ENCODE results near the gene CCDC191.

CCDC191 gene

DNA sequence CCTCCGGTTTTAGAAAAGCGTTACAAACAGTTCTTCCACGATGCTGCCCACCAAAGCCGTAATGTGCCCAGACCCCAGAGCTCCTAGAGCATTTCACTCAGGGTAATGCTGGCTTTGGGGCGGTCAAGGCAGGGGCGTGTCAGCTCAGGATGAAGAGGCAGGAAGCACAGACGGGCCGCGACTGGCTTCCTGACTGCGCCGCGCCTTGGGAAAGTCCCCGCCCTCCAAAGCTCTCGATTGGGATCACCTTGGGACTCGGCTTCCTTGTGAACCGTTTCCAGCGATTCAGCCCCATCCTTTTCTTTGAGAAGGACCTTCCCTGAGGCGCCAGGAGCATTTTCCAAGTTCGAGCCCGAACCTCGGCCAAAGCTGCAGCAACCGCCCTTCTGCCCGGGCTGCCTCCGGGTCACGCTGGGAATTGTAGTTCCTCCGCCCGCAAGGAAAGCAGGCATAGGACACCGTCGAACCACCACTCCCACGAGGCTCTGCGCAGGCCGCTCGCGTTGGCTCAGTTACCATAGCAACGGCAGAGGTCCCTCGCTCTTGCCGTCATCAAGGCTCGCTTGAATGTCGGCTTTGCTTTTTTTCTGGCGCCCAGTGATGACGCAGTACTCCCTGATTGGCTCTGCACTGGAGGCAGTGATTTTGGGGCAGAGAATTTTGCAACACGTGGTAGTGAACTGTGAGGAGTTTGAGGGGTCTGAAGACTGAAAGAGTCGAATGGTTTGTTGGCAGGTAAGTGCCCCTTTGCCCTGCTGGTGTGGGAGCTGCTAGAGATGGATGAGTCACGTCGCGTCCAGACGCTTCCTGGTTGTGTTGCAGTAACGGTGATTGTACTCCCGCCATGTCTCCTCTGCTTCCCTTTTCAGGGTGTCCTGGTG lies at the start of gene CCDC191, which contains the start of gene QTRT2:
TSS of gene CCDC191 (minus strand) at position 397 of the 881 bp plus-strand sequence. CDS start at position 337, 60 bp downstream.
TSS of gene QTRT2 (plus strand) at position 608 of the 881 bp plus-strand sequence. CDS start 8,521 bp downstream, outside the sequence.
- H3K4me3 ChIP-seq = peak within 1 kb of the TSS; percentile 70
- peaks cover 6% of the 10 kb centered on the region; the same call in 1 of the 2 replicates for H3K4me1 ChIP-seq
- H3K9me3 ChIP-seq = no peaks in the 10 kb centered on the region
- in situ Hi-C loops (cut with MboI; ENCODE audit: low sequenced_read_pairs) = loop anchor here (25.0 kb wide), 1 partner anchor 219 kb away; the partner anchor contains the start of gene GRAMD1C
- DNase-seq (ENCODE audit: low spot score in 2 of 2) = peak; percentile 98 to 100
- peaks cover 5% of the 10 kb centered on the region for H3K36me3 ChIP-seq (replicated peaks)
- H3K27me3 ChIP-seq (ENCODE audit: low read depth) = no peaks in the 10 kb centered on the region

- in situ Hi-C loops (cut with MboI; ENCODE audit: low sequenced_read_pairs) = no loop called here
Observed at GRCh38 chr3:114104414-114104813, 48.1 kb upstream of the CCDC191 start.

GRCh38 chr3:114103858-114104257 lies 47.5 kb upstream of the CCDC191 start:
- H3K27me3 ChIP-seq (ENCODE audit: low read depth) = no peaks in the 10 kb centered on the region
- H3K4me3 ChIP-seq = no peak overlapping the region
- DNase-seq (ENCODE audit: low spot score in 2 of 2) = no peak
- no peaks in the 10 kb centered on the region for H3K36me3 ChIP-seq (replicated peaks)
- no peaks in the 10 kb centered on the region for H3K9me3 ChIP-seq
- in situ Hi-C loops (cut with MboI; ENCODE audit: low sequenced_read_pairs) = no loop called here
- H3K4me1 ChIP-seq = peaks cover 16% of the 10 kb centered on the region

More at GRCh38 chr3:114104414-114104813, 48.1 kb upstream of the CCDC191 start:
- no peaks in the 10 kb centered on the region for H3K36me3 ChIP-seq (replicated peaks)
- no peak for DNase-seq (ENCODE audit: low spot score in 2 of 2)
- H3K27me3 ChIP-seq (ENCODE audit: low read depth) = no peaks in the 10 kb centered on the region
- H3K4me3 ChIP-seq = no peak overlapping the region
- peaks cover 19% of the 10 kb centered on the region for H3K4me1 ChIP-seq
- H3K9me3 ChIP-seq = no peaks in the 10 kb centered on the region

- no peaks in the 10 kb centered on the region for H3K36me3 ChIP-seq (replicated peaks)
- no peaks in the 10 kb centered on the region for H3K9me3 ChIP-seq
- no peaks in the 10 kb centered on the region for H3K27me3 ChIP-seq (ENCODE audit: low read depth)
- in situ Hi-C loops (cut with MboI; ENCODE audit: low sequenced_read_pairs) = no loop called here
- H3K4me3 ChIP-seq = no peak overlapping the region
- no peak for DNase-seq (ENCODE audit: low spot score in 2 of 2)
- H3K4me1 ChIP-seq = peaks cover 16% of the 10 kb centered on the region
Observed at GRCh38 chr3:114103181-114103580, 46.9 kb upstream of the CCDC191 start.

DNA sequence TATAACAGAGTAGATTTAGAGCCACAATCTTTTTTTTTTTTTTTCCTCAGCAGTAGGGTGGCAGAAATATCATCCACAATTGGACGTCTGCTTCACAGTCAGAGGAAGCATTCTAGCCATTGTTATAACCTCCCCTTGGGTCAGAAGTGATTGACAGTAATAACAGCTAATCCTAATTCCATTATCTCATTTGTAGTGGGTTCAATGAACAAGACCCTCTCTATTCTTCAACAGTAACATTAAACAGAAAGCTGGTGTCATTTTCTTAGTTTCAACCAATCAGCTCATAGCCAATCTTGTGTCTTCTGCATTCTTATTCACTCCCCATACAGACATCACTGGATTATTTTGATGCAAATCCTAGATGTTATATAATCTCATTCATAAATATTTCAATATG lies 44.8 kb upstream of the CCDC191 start:
- no peak overlapping the region for H3K4me3 ChIP-seq
- DNase-seq (ENCODE audit: low spot score in 2 of 2) = peak in 1 of 2 experiments; percentile 87
- H3K9me3 ChIP-seq = no peaks in the 10 kb centered on the region
- in situ Hi-C loops (cut with MboI; ENCODE audit: low sequenced_read_pairs) = no loop called here
- H3K27me3 ChIP-seq (ENCODE audit: low read depth) = no peaks in the 10 kb centered on the region
- H3K36me3 ChIP-seq (replicated peaks) = no peaks in the 10 kb centered on the region
- peaks cover 16% of the 10 kb centered on the region for H3K4me1 ChIP-seq

- no peak for DNase-seq (ENCODE audit: low spot score in 2 of 2)
- Histone ChIP-seq H3K9me3 (no peaks in the 10 kb centered on the region), H3K27me3 (ENCODE audit: low read depth) (no peaks in the 10 kb centered on the region), H3K4me3 (no peak overlapping the region), H3K36me3 (replicated peaks) (no peaks in the 10 kb centered on the region), H3K4me1 (peaks cover 13% of the 10 kb centered on the region)
- in situ Hi-C loops (cut with MboI; ENCODE audit: low sequenced_read_pairs) = no loop called here
Observed at GRCh38 chr3:114095796-114096195, 39.5 kb upstream of the CCDC191 start.

DNA sequence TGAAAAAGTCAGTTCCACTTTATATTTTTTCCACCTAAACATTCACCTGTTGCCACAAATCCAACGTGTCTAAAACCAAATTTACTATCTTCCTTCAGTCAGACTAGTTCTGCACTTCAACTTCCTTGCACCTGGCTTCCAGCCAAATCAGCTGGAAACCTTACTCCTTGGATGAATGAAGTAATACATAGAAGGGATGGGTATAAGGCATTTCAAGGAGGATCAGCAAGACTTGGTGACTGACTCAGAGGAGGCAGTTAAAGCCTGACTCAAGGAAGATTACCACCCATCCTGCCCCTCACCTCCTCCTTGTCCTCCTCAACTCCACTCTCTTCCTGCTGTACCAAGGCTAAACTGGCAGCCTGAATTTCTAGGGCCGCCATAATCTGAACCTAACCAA lies 37.3 kb upstream of the CCDC191 start:
- Histone ChIP-seq H3K36me3 (replicated peaks) (no peaks in the 10 kb centered on the region), H3K4me3 (no peak overlapping the region), H3K4me1 (peaks cover 4% of the 10 kb centered on the region; the same call in 1 of the 2 replicates), H3K27me3 (ENCODE audit: low read depth) (no peaks in the 10 kb centered on the region), H3K9me3 (no peaks in the 10 kb centered on the region)
- peak; percentile 31 to 60 for DNase-seq (ENCODE audit: low spot score in 2 of 2)
- in situ Hi-C loops (cut with MboI; ENCODE audit: low sequenced_read_pairs) = no loop called here

GRCh38 chr3:114093016-114093380 lies 36.7 kb upstream of the CCDC191 start:
- Histone ChIP-seq H3K27me3 (ENCODE audit: low read depth) (no peaks in the 10 kb centered on the region), H3K4me3 (no peak overlapping the region), H3K4me1 (peaks cover 4% of the 10 kb centered on the region; the same call in 1 of the 2 replicates), H3K36me3 (replicated peaks) (no peaks in the 10 kb centered on the region), H3K9me3 (no peaks in the 10 kb centered on the region)
- no peak for DNase-seq (ENCODE audit: low spot score in 2 of 2)
- in situ Hi-C loops (cut with MboI; ENCODE audit: low sequenced_read_pairs) = no loop called here

- in situ Hi-C loops (cut with MboI; ENCODE audit: low sequenced_read_pairs) = no loop called here
- DNase-seq (ENCODE audit: low spot score in 2 of 2) = no peak
Observed at GRCh38 chr3:114092151-114093015, 36.1 kb upstream of the CCDC191 start.

GRCh38 chr3:114089675-114090074 lies 33.3 kb upstream of the CCDC191 start:
- H3K36me3 ChIP-seq (replicated peaks) = peaks cover 30% of the 10 kb centered on the region
- H3K27me3 ChIP-seq (ENCODE audit: low read depth) = no peaks in the 10 kb centered on the region
- DNase-seq (ENCODE audit: low spot score in 2 of 2) = no peak
- H3K4me3 ChIP-seq = no peak overlapping the region
- in situ Hi-C loops (cut with MboI; ENCODE audit: low sequenced_read_pairs) = no loop called here
- H3K9me3 ChIP-seq = no peaks in the 10 kb centered on the region
- H3K4me1 ChIP-seq = no peaks in the 10 kb centered on the region; the same call in 1 of the 2 replicates

More at GRCh38 chr3:114092151-114093015, 36.1 kb upstream of the CCDC191 start:
- H3K27me3 ChIP-seq (ENCODE audit: low read depth) = no peaks in the 10 kb centered on the region
- peaks cover 4% of the 10 kb centered on the region; the same call in 1 of the 2 replicates for H3K4me1 ChIP-seq
- H3K4me3 ChIP-seq = no peak overlapping the region
- H3K9me3 ChIP-seq = no peaks in the 10 kb centered on the region
- peaks cover 5% of the 10 kb centered on the region for H3K36me3 ChIP-seq (replicated peaks)

DNA sequence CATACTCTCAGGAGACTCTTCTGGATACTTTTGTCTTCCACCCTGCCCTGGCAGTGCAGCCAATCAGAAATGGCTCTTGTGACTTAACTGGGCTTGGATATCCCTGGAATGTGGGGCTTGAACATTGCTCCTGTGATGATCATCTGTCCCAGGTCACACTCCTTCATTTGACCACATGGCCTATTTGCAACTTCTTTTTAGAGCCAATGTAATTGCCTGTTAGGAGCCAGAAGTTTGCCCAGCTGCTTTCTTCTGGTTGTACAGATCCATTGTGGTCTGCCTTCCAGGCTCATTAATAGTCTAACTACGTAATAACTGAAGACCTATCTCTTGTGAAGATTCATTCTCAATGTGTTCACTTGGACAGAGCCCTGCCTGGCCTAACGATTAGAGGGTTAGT lies 30.0 kb upstream of the CCDC191 start:
- no peaks in the 10 kb centered on the region for H3K9me3 ChIP-seq
- H3K36me3 ChIP-seq (replicated peaks) = peaks cover 55% of the 10 kb centered on the region
- in situ Hi-C loops (cut with MboI; ENCODE audit: low sequenced_read_pairs) = no loop called here
- H3K4me1 ChIP-seq = no peaks in the 10 kb centered on the region
- no peak for DNase-seq (ENCODE audit: low spot score in 2 of 2)
- no peak overlapping the region for H3K4me3 ChIP-seq
- no peaks in the 10 kb centered on the region for H3K27me3 ChIP-seq (ENCODE audit: low read depth)

DNA sequence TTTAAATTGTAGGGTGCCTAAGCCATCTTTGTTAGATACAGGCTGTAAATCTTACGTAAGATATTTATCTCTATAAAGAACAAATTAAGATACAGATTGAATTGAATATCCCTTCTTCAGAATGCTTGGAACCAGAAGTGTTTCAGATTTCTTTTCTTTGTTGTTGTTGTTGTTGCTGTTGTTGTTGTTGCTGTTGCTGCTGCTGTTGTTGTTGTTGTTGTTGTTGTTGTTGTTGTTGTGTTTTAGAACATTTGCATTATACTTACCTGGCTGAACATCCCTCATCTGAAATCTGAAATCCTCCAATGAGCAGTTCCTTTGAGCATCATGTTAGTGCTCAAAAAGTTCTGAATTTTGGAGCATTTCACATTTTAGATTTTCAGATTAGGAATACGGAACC lies 26.8 kb upstream of the CCDC191 start:
- H3K36me3 ChIP-seq (replicated peaks) = peaks cover 77% of the 10 kb centered on the region

DNA sequence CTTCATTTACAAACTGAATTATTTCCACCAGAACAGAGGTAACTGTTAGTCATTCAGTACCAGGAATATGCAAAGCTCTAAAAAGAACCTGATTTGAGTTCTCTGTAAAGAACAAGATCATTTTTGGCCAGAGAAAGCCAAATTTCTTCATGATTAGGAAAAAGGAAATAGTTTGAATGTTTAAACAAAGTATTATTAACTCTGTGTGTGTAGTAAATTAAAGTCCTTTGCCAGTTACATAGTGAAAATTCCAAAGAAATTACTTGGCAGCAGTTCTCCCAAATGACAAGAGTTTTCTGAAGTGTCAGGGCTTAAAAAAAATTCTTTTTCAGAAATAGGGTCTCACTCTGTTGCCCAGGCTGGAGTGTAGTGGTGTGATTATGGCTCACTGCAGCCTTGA lies 24.7 kb upstream of the CCDC191 start:
- peaks cover 75% of the 10 kb centered on the region for H3K36me3 ChIP-seq (replicated peaks)
- H3K27me3 ChIP-seq (ENCODE audit: low read depth) = no peaks in the 10 kb centered on the region
- DNase-seq (ENCODE audit: low spot score in 2 of 2) = no peak
- in situ Hi-C loops (cut with MboI; ENCODE audit: low sequenced_read_pairs) = no loop called here
- no peaks in the 10 kb centered on the region for H3K9me3 ChIP-seq
- no peaks in the 10 kb centered on the region for H3K4me1 ChIP-seq
- no peak overlapping the region for H3K4me3 ChIP-seq

More for the DNA sequence above, 26.8 kb upstream of the CCDC191 start:
- Histone ChIP-seq H3K4me3 (no peak overlapping the region), H3K9me3 (no peaks in the 10 kb centered on the region), H3K27me3 (ENCODE audit: low read depth) (no peaks in the 10 kb centered on the region), H3K4me1 (no peaks in the 10 kb centered on the region)
- no peak for DNase-seq (ENCODE audit: low spot score in 2 of 2)
- in situ Hi-C loops (cut with MboI; ENCODE audit: low sequenced_read_pairs) = no loop called here

Measured in HAP-1 (cell line).